Astrocyte of the spinal cord (primary cell): ENCODE measurements around the gene RTP1.
"Not testable (repeated sequence)": the region's sequence is repeated elsewhere in the genome, so short reads cannot be mapped to it uniquely, and the experiment has no call there.

Source experiments
- DNase-seq: peaks from one replicate; pipeline ENCODE4 v3.0.0; 2011; ENCODE audit warnings: low read depth, low spot score
- H3K4me3 ChIP-seq: 2 replicates; pipeline ENCODE4 v1.5.1; 2011; ENCODE audit warnings: low read depth, mild to moderate bottlenecking, low read length, moderate library complexity
- in situ Hi-C: cut with HindIII; loops from 2 replicates; pipeline ENCODE4 v1.10.0; 2017; ENCODE audit warnings: low sequenced_read_pairs
- TF ChIP-seq, protein P1 (sequence below): IDR thresholded peaks from 2 replicates; pipeline ENCODE4 v1.5.1; 2012; ENCODE audit warnings: low read depth, mild to moderate bottlenecking, low read length, inconsistent platforms

The RTP1 gene

DNA sequence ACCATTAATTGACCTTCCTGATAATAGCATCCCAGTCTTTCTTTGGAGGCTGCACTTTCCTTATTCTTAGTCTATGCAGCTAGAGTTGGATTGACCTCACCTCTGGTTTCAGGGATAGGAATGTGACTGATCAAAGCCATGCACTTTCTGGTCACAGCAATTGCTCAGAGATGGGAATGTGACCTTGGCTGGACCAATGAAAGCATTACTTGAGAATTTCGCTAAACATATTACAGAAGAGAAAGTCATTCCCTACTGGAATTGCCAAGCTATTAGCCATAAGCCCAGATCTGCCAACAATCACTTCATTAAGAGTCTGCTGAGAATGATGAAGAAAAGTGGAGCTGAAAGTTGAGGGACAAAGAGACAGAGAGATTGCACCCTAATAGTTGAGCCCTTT, 32.7 kb downstream of the RTP1 start:
- TF ChIP-seq, protein P1, sequence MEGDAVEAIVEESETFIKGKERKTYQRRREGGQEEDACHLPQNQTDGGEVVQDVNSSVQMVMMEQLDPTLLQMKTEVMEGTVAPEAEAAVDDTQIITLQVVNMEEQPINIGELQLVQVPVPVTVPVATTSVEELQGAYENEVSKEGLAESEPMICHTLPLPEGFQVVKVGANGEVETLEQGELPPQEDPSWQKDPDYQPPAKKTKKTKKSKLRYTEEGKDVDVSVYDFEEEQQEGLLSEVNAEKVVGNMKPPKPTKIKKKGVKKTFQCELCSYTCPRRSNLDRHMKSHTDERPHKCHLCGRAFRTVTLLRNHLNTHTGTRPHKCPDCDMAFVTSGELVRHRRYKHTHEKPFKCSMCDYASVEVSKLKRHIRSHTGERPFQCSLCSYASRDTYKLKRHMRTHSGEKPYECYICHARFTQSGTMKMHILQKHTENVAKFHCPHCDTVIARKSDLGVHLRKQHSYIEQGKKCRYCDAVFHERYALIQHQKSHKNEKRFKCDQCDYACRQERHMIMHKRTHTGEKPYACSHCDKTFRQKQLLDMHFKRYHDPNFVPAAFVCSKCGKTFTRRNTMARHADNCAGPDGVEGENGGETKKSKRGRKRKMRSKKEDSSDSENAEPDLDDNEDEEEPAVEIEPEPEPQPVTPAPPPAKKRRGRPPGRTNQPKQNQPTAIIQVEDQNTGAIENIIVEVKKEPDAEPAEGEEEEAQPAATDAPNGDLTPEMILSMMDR = no peak
- in situ Hi-C loops = no loop called here
- no peak overlapping the region for H3K4me3 ChIP-seq
- DNase-seq = no peak

DNA sequence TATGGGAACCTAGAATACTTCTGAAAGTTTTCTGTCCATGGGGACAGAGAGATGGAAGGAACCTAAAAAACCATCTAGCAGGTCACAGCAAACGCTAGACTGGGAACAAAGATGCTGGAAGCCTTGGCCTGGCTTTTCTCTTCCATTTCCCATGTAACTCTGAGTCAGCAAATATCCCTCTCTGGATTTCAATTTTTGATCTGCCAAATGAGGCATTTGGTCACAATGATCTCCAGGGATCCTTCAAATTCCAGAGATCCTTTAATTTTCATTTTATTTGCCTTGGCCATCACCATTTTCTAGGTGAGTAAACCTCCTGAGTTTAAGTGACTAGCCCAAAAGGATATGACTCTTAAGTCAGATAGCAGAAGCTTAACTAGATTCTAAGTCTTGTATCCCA, 39.7 kb downstream of the RTP1 start:
- TF ChIP-seq, protein P1 = no peak
- no peak for DNase-seq
- no peak overlapping the region for H3K4me3 ChIP-seq
- in situ Hi-C loops = no loop called here

DNA sequence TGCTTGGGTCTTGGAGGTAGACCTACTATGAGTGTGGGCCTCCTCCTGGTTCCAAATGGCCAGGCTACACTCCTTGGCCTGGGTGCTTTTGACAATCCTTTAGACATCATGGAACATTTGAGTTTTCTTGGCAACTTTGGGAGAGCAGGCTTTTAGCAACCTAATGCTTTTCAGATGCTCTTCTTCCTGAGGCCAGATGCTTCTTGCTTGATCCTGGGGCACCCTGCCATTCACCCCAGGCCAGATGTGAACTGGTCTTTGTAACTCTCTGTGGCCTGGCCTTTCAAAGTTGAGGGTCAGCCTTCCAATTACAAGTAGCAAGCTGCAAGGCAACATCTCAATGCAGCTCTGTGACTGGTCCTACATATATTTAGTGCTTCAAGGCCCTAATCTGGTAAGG, 40.5 kb downstream of the RTP1 start:
- H3K4me3 ChIP-seq = no peak overlapping the region
- in situ Hi-C loops = no loop called here
- TF ChIP-seq, protein P1 = no peak
- no peak for DNase-seq

DNA sequence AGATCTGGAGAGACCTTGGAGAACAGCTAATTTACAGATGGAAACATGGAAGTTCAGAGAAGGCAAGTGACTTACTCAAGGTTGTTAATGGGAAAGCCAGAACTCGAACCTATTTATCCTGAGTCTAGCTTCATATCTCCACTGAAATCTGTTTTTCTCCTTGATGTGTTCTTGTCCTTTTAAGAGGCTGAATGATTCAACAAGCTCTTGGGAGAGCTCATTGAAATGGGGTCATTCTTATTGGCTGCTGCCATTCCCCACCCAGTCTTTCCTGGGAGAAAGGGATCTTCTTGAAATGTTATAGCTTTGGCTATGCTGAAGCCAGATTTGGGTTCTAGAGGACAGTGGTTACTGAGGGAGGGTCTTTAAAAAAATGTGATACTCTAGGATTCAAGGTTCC, 41.0 kb downstream of the RTP1 start:
- TF ChIP-seq, protein P1 = no peak
- no peak for DNase-seq
- in situ Hi-C loops = no loop called here
- no peak overlapping the region for H3K4me3 ChIP-seq

DNA sequence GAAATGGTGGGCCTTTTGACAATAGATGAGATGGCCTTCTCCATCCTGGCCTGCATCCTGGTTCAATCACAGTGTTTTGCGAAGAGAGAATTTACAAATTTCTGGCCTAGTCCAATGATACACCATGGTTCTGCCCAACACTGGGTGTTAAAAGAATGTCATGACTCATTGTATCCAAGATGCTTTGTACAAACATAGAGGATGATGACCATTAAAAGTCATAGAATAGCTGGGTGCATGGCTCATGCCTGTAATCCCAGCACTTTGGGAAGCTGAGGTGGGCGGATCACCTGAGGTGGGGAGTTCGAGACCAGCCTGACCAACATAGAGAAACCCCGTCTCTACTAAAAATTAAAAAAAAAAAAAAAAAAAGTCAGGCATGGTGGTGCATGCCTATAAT, 41.5 kb downstream of the RTP1 start:
- in situ Hi-C loops, DNase-seq, H3K4me3 ChIP-seq: not testable (repeated sequence)

DNA sequence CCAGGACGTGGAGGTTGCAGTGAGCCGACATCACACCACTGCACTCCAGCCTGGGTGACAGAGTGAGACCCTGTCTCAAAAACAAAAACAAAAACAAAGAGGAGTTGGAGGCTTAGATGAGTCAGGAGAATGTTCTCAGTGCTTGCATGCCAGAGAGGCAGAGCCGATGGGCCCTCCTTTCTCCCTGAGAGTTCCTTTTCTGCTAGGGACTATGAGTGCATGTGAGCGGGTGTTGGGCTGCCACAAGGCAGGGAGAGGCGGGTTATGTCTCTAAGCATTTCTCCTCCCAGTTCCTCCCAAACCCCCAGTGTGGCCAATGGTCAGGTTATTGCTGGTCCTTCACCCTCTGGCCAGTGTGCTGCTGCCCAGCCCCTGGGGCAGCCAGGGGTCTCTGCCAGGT, 45.1 kb downstream of the RTP1 start:
- DNase-seq = no peak
- H3K4me3 ChIP-seq = no peak overlapping the region
- TF ChIP-seq, protein P1 = no peak
- in situ Hi-C loops = no loop called here

DNA sequence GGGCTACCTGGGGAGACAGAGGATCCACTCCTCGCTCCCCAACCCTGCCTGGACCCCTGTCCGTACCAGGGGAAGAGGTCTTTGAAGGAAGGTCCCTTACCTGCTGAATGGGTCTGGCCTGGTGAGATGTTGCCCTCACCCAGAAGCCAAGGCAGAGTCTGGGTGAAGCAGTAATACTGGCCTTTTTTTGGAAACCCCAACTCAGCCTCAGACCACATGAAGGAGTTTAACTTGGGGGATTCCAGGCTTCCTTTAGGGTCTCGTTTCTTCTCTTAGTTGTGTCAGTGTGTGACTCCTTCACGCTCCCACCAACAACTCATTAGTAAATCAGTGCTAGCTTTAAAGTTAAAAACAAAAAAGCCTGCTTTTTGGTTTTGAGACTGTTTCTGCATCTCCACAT, 45.6 kb downstream of the RTP1 start:
- DNase-seq = no peak
- H3K4me3 ChIP-seq = no peak overlapping the region
- in situ Hi-C loops = no loop called here
- TF ChIP-seq, protein P1 = no peak
